ENCODE measurements around the gene JAKMIP2. TPM values are rescaled to one million over a fixed set of nuclear protein-coding genes. Genes with fewer than 3 reads are reported as not detected.

Gene JAKMIP2
- total and polyA plus RNA-seq, 2 donors (not counting 1 experiment from before 2014, with no cell fraction given) = 1.3 to 6.5 TPM

- Histone ChIP-seq H3K36me3 (ENCODE audit: control insufficient read depth, insufficient read depth, low read length) (no peaks in the 10 kb centered on the region), H3K4me1 (ENCODE audit: control insufficient read depth, extremely low read depth, insufficient read depth, low read length) (no peaks in the 10 kb centered on the region), H3K27me3 (ENCODE audit: control insufficient read depth, insufficient read depth, low read length) (no peaks in the 10 kb centered on the region), H3K4me2 (ENCODE audit: extremely low read depth, insufficient read depth, low read length) (no peak overlapping the region), H4K20me1 (ENCODE audit: control insufficient read depth, extremely low read depth, insufficient read depth, low read length) (no peaks in the 10 kb centered on the region), H3K9me3 (ENCODE audit: control insufficient read depth, insufficient read depth, low read depth, low read length) (no peaks in the 10 kb centered on the region), H3K9ac (ENCODE audit: insufficient read depth, low read length) (no peak overlapping the region), H3K27ac (ENCODE audit: insufficient read depth, low read length) (no peak overlapping the region), H3K79me2 (ENCODE audit: control insufficient read depth, insufficient read depth, low read length) (no peaks in the 10 kb centered on the region), H2AFZ (ENCODE audit: low read length) (no peak overlapping the region), H3K4me3 (replicated peaks in 1 of 4; ENCODE audit: control extremely low read depth in 1 of 4, insufficient read depth in 1 of 4, low read depth in 3 of 4, low read length in 4 of 4) (no peak overlapping the region)
- TF ChIP-seq CTCF (conservative IDR thresholded peaks at IDR 0.05 in 1 of 2, IDR thresholded peaks at IDR 0.05 in 1 of 2; ENCODE audit: low read depth in 1 of 2, low read length in 2 of 2) (no peak), EZH2 (IDR thresholded peaks at IDR 0.05; ENCODE audit: low read length, missing control alignments) (no peak)
- DNase-seq (ENCODE audit: low read depth in 2 of 2) = peak; percentile 8 to 45
Observed at GRCh38 chr5:147643142-147643541, 139.4 kb downstream of the JAKMIP2 start.

DNA sequence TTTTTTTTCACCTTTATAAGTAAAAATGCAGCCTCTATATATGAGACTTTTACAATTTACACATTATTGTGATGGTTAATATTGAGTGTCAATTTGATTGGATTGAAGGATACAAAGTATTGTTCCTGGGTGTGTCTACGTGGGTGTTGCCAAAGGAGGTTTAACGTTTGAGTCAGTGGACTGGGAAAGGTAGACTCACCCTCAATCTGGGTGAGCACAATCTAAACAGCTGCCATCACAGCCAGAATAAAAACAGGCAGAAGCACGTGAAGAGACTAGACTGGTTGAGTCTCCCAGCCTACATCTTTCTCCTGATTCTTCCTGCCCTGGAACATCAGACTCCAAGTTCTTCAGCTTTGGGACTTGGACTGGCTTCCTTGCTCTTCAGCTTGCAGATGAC, 139.9 kb downstream of the JAKMIP2 start:
- Histone ChIP-seq H4K20me1 (ENCODE audit: control insufficient read depth, extremely low read depth, insufficient read depth, low read length) (no peaks in the 10 kb centered on the region), H3K4me3 (replicated peaks in 1 of 4; ENCODE audit: control extremely low read depth in 1 of 4, insufficient read depth in 1 of 4, low read depth in 3 of 4, low read length in 4 of 4) (no peak overlapping the region), H3K27ac (ENCODE audit: insufficient read depth, low read length) (no peak overlapping the region), H3K4me2 (ENCODE audit: extremely low read depth, insufficient read depth, low read length) (no peak overlapping the region), H3K9me3 (ENCODE audit: control insufficient read depth, insufficient read depth, low read depth, low read length) (no peaks in the 10 kb centered on the region), H3K4me1 (ENCODE audit: control insufficient read depth, extremely low read depth, insufficient read depth, low read length) (no peaks in the 10 kb centered on the region), H3K36me3 (ENCODE audit: control insufficient read depth, insufficient read depth, low read length) (no peaks in the 10 kb centered on the region), H3K27me3 (ENCODE audit: control insufficient read depth, insufficient read depth, low read length) (no peaks in the 10 kb centered on the region), H3K79me2 (ENCODE audit: control insufficient read depth, insufficient read depth, low read length) (no peaks in the 10 kb centered on the region), H3K9ac (ENCODE audit: insufficient read depth, low read length) (no peak overlapping the region), H2AFZ (ENCODE audit: low read length) (no peak overlapping the region)
- no peak for TF ChIP-seq EZH2 (IDR thresholded peaks at IDR 0.05; ENCODE audit: low read length, missing control alignments)
- TF ChIP-seq CTCF (conservative IDR thresholded peaks at IDR 0.05 in 1 of 2, IDR thresholded peaks at IDR 0.05 in 1 of 2; ENCODE audit: low read depth in 1 of 2, low read length in 2 of 2) = no peak
- DNase-seq (ENCODE audit: low read depth in 2 of 2) = no peak

GRCh38 chr5:147639321-147639720, 143.2 kb downstream of the JAKMIP2 start:
- Histone ChIP-seq H3K36me3 (ENCODE audit: control insufficient read depth, insufficient read depth, low read length) (no peaks in the 10 kb centered on the region), H3K4me1 (ENCODE audit: control insufficient read depth, extremely low read depth, insufficient read depth, low read length) (no peaks in the 10 kb centered on the region), H3K9me3 (ENCODE audit: control insufficient read depth, insufficient read depth, low read depth, low read length) (no peaks in the 10 kb centered on the region), H2AFZ (ENCODE audit: low read length) (no peak overlapping the region), H4K20me1 (ENCODE audit: control insufficient read depth, extremely low read depth, insufficient read depth, low read length) (no peaks in the 10 kb centered on the region), H3K9ac (ENCODE audit: insufficient read depth, low read length) (no peak overlapping the region), H3K27me3 (ENCODE audit: control insufficient read depth, insufficient read depth, low read length) (no peaks in the 10 kb centered on the region), H3K27ac (ENCODE audit: insufficient read depth, low read length) (no peak overlapping the region), H3K79me2 (ENCODE audit: control insufficient read depth, insufficient read depth, low read length) (no peaks in the 10 kb centered on the region), H3K4me2 (ENCODE audit: extremely low read depth, insufficient read depth, low read length) (no peak overlapping the region), H3K4me3 (replicated peaks in 1 of 4; ENCODE audit: control extremely low read depth in 1 of 4, insufficient read depth in 1 of 4, low read depth in 3 of 4, low read length in 4 of 4) (no peak overlapping the region)
- no peak for TF ChIP-seq CTCF (conservative IDR thresholded peaks at IDR 0.05 in 1 of 2, IDR thresholded peaks at IDR 0.05 in 1 of 2; ENCODE audit: low read depth in 1 of 2, low read length in 2 of 2)
- no peak for TF ChIP-seq EZH2 (IDR thresholded peaks at IDR 0.05; ENCODE audit: low read length, missing control alignments)
- no peak for DNase-seq (ENCODE audit: low read depth in 2 of 2)
